Pancreas (tissue), 10 donors: Measurements from ENCODE around the gene SLC39A11. TPM values are rescaled to one million over a fixed set of nuclear protein-coding genes. Genes with fewer than 3 reads are reported as not detected.

Source experiments
- ATAC-seq, 4 donors: fragments of 200-7000 bp; cut with Tn5 transposase; one replicate each; pipeline versions ENCODE4 v1.8.0 to v1.9.1; 2020; ENCODE audit warnings: mild to moderate bottlenecking in 4 of 4, moderate library complexity in 4 of 4
- DNase-seq, 6 donors: peaks; one replicate each; pipeline ENCODE4 v3.0.0-alpha.2; 2020
- FAIRE-seq: peaks from 2 replicates; lab custom pipeline; 2012; peaks lifted over from hg19 to GRCh38; lab: Jason Lieb, UNC
- H3K27ac ChIP-seq, 4 donors: fragments of 200-600 bp; sonication (generic); 1 replicate in 3 of 4; 2 replicates in 1 of 4; pipeline versions ENCODE4 v1.5.0 to v1.8.0; 2020
- H3K27me3 ChIP-seq, 4 donors: fragments of 200-600 bp; one replicate each; pipeline ENCODE4 v1.8.0; 2021
- H3K36me3 ChIP-seq, 3 donors: fragments of 200-600 bp; sonication (generic) in 1 of 3; one replicate each; pipeline versions ENCODE4 v1.5.0 to v1.8.0; 2020 to 2021
- H3K4me1 ChIP-seq, 3 donors: fragments of 200-600 bp; one replicate each; pipeline ENCODE4 v1.8.0; 2021
- H3K4me3 ChIP-seq, 4 donors: fragments of 200-600 bp; sonication (generic) in 2 of 4; one replicate each; pipeline versions ENCODE4 v1.5.0 to v1.8.0; 2020 to 2021
- H3K9me3 ChIP-seq, 4 donors: fragments of 200-600 bp; one replicate each; pipeline ENCODE4 v1.8.0; 2021
- CTCF ChIP-seq, 4 donors: fragments of 200-600 bp; sonication (generic) in 3 of 4; IDR thresholded peaks; one replicate each; pipeline versions ENCODE4 v1.5.0 to v1.8.0; 2021; ENCODE audit warnings: antibody characterized with exemption in 4 of 4
- WGBS, 2 donors: extraction: QIAGEN DNeasy Blood & Tissue Kit; methylation state at CpG; one replicate each; pipeline ENCODE4 v1.1.7; 2013; 5-methylcytosine and 5-hydroxymethylcytosine counted together
- intact Hi-C, 3 donors: fragments of 100-400 bp; cut with DNase I; formaldehyde crosslinking; loops; one replicate each; pipeline versions ENCODE4 v1.11.1 to v1.14.2; 2022
- polyA plus RNA-seq, 2 donors: library from polyadenylated mRNA; stranded (reverse); fragments of 200-250 nt; gene quantifications; one replicate each; pipeline ENCODE4 v1.2.3, GENCODE V29; 2013
- total RNA-seq, 6 donors: library from RNA; stranded (reverse); fragmentation: NEBNext Ultra II Directional in 4 of 6; extraction: Animal tissue kit (Norgen Biotek cat#: 25700) in 4 of 6; gene quantifications; one replicate each; pipeline versions ENCODE4 v1.2.1 to v1.2.4, GENCODE V29; 2021 to 2023
- donor health status: healthy with polysubstance abuse.
- donor health status: DM: no; HTN: no; CAD: no; lungs with moderate emphysema.
- donor health status: DM: no; HTN: no; CAD: no.
- donor health status: control.
- donor health status: control.
- donor health status: Bipolar disorder and iron deficiency.
- donor health status: DM: yes; HTN: yes; CAD: no.
- donor health status: DM: no; HTN: no; CAD: no.
- donor health status: DM: no; HTN: no; CAD: no.
- donor health status: DM: yes; HTN: yes; CAD: no.

Gene SLC39A11
- total and polyA plus RNA-seq, 8 donors, result 7.9 to 32.9 (median 19.9) TPM

- DNase-seq (peak in 4 of 6 donors; percentile 51 to 69 (median 60)), FAIRE-seq (no peak), ATAC-seq (peak; percentile 71 to 82 (median 80))
- 15 to 16% methylated on average over 19 to 20 of the region's 20 CpGs for WGBS, 2 donors
- intact Hi-C loops, result no loop called here
- Histone ChIP-seq H3K27me3 (no peaks in the 10 kb centered on the region), H3K27ac (peak overlapping the region; percentile 48 to 77 (median 69)), H3K4me3 (no peak overlapping the region), H3K9me3 (no peaks in the 10 kb centered on the region), H3K36me3 (no peaks in the 10 kb centered on the region), H3K4me1 (peaks cover 0 to 6% (median 0%) of the 10 kb centered on the region in 3 donors)
- no peak for TF ChIP-seq CTCF (IDR thresholded peaks at IDR 0.05)
These were observed 477.4 kb downstream of the SLC39A11 start for GRCh38 chr17:72614871-72615626.

DNA sequence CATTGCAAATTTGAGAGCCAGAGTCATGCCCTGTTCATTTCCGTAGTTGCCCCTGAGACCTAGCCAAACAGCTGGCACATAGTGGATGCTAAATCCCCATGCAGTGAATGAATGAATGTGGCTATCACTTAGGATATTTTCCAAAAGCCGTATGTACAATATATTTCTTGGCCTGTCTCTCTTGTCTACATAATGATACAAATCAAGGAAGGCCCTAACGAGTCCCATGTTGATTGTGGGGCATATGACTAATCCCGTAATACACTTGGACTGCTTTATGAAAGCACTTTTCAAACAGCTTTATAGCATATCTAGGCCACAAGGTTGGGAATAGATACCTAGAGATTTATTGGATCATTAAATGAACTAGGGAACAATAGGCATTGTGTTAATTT is 478.0 kb downstream of the SLC39A11 start:
- no peaks in the 10 kb centered on the region for H3K27me3 ChIP-seq
- intact Hi-C loops, result no loop called here
- no peaks in the 10 kb centered on the region for H3K36me3 ChIP-seq
- peak overlapping the region; percentile 48 to 77 (median 69) for H3K27ac ChIP-seq
- H3K9me3 ChIP-seq, result no peaks in the 10 kb centered on the region
- FAIRE-seq (no peak), DNase-seq (no peak), ATAC-seq (peak in 2 of 4 donors; percentile 3 to 11)
- no peak for TF ChIP-seq CTCF (IDR thresholded peaks at IDR 0.05)
- H3K4me1 ChIP-seq, result peaks cover 0 to 6% (median 0%) of the 10 kb centered on the region in 3 donors
- WGBS, 2 donors, result 53 to 67% methylated on average over 4 of the region's 4 CpGs
- no peak overlapping the region for H3K4me3 ChIP-seq

DNA sequence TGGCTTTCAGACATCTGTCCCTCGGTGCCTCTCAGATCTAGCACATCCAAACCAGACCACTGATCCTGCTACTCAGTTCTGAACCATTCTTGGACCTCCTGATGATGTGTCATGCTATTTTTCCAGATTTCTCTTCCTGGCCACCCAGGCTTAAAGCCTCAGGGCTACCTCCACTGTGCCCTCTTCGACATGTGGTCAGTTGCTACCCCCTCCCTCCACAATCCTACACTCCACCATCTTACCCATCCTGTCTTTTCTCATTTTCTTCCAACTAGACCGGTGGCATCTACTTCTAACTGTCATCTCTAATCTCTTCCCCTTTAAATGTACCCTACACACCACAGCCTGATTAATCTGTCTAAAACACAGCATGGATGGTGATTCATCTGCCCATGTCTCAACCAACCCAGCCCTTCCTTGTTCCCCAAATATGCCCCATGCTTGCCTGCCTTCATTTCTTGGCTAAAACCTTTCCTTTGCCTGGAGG is 478.6 kb downstream of the SLC39A11 start:
- ATAC-seq, result peak in 1 of 4 donors; percentile 20
- DNase-seq, result no peak
- no peak for TF ChIP-seq CTCF (IDR thresholded peaks at IDR 0.05)
- Histone ChIP-seq H3K27ac (peak overlapping the region; percentile 32 to 77 (median 69)), H3K27me3 (no peaks in the 10 kb centered on the region), H3K4me1 (peaks cover 0 to 6% (median 0%) of the 10 kb centered on the region in 3 donors), H3K4me3 (no peak overlapping the region), H3K36me3 (no peaks in the 10 kb centered on the region), H3K9me3 (no peaks in the 10 kb centered on the region)
- FAIRE-seq, result no peak
- 62 to 77% methylated on average over 3 of the region's 3 CpGs for WGBS, 2 donors
- intact Hi-C loops, result no loop called here

DNA sequence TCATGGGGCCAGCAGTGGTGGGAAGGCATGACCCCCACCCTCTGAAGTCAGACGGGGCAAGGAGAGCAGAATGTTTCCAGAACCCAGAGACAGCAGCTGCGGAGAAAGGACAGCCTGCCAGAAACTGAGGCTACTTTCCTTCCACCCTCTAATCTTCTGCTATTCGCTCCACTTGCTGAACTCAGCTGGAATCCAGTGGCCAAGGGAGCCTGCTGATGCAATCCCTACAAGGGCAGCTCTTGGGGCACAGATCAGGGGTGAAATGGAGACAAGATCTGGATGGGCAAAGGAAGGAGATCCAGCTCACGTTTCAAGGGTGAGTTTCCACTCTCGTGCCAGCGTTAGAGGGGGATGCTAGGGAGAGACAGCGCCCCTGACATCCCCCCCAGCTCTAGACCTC is 479.1 kb downstream of the SLC39A11 start:
- TF ChIP-seq CTCF (IDR thresholded peaks at IDR 0.05), result no peak
- FAIRE-seq, result no peak
- H3K4me1 ChIP-seq, result peaks cover 0 to 6% (median 0%) of the 10 kb centered on the region in 3 donors

DNA sequence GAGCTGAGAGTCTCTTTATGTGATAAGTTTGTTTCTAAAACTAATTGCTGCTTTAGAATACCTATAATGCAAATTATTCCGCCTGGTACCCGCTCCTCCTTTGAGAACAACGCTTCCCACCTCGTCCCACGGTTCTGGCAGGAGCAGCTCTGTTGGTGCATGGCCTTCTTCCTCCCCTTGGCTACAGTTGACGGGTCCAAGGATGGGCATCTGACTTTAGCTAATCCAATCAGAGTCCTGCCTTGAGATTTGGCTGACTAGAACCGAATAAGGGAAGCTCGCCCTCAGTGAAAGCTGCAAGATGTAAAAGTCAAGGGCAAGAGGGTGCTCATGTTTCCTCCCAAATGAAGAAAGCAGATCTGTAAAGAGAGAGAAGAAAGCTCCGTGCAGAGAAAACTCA is 481.3 kb downstream of the SLC39A11 start:
- ATAC-seq, result no peak
- intact Hi-C loops, result no loop called here
- H3K9me3 ChIP-seq, result no peaks in the 10 kb centered on the region
- no peak overlapping the region for H3K27ac ChIP-seq
- 80 to 82% methylated on average over 9 of the region's 9 CpGs for WGBS, 2 donors
- no peak overlapping the region for H3K4me3 ChIP-seq
- no peaks in the 10 kb centered on the region for H3K36me3 ChIP-seq
- H3K27me3 ChIP-seq, result no peaks in the 10 kb centered on the region
- no peak for DNase-seq
- H3K4me1 ChIP-seq, result no peaks in the 10 kb centered on the region
- no peak for FAIRE-seq
- no peak for TF ChIP-seq CTCF (IDR thresholded peaks at IDR 0.05)

More for the DNA sequence above, 479.1 kb downstream of the SLC39A11 start:
- Histone ChIP-seq H3K4me3 (no peak overlapping the region), H3K9me3 (no peaks in the 10 kb centered on the region), H3K27ac (peak overlapping the region; percentile 32 to 77 (median 69)), H3K27me3 (no peaks in the 10 kb centered on the region), H3K36me3 (no peaks in the 10 kb centered on the region)
- 67 to 70% methylated on average over 7 of the region's 7 CpGs for WGBS, 2 donors
- ATAC-seq, result no peak
- intact Hi-C loops, result no loop called here
- DNase-seq, result no peak
